SK-N-SH treated with all-trans-retinoic acid at 6 μM for 48 hours (cell line): ENCODE measurements around the gene ITPR3.

Experiments
- TOX ChIP-seq: fragments of 250-450 bp; sonication (Bioruptor Pico); IDR thresholded peaks from 2 replicates; pipeline ENCODE4 v1.8.0; 2021; ENCODE audit warnings: mild to moderate bottlenecking, moderate library complexity, borderline replicate concordance
- ZNF8 ChIP-seq: fragments of 450-650 bp; formaldehyde crosslinking; IDR thresholded peaks from 2 replicates; pipeline ENCODE4 v1.5.0; 2020; ENCODE audit warnings: mild to moderate bottlenecking, moderate library complexity
- TF ChIP-seq, protein P1 (sequence below): fragments of 250-450 bp; sonication (Bioruptor Pico); IDR thresholded peaks from 2 replicates; pipeline ENCODE4 v1.8.0; 2020; ENCODE audit warnings: mild to moderate bottlenecking, moderate library complexity, borderline replicate concordance

DNA sequence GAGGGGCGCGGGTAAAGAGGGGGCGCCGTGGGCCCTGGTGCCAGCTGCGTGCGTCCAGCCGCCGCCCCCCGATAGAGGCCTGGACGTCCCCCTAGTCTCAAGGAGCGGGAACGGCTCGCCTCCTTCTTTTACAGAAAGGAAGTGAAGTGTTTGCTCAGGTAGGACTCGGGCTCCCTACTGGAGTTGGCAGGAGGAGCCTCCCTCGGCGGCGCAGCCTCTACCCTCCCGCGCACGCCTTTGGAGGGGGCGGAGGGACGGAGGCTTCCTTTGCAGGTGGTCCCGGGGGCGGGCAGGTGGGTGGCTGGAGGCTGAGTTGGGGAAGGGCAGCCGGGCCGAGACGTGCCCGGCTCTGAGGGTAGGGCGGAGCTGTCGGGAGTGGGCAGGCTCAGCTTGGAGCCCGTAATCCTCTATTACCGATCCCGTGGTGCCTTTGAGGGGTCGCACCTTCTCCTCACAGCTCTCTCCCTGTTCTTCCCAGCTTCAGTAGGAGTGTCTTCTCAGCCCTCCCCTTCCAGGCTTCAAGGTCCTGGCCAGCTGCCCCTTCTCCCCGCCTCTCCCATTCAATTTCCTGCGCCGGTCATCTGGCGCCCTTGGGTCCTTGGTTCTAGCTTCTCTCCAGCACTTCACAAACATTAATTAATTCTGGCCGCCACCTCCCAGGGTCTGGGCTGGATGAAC lies 728 bp downstream of the ITPR3 start:
- no peak for TF ChIP-seq TOX (CRISPR knock-in tag)
- TF ChIP-seq, protein P1, sequence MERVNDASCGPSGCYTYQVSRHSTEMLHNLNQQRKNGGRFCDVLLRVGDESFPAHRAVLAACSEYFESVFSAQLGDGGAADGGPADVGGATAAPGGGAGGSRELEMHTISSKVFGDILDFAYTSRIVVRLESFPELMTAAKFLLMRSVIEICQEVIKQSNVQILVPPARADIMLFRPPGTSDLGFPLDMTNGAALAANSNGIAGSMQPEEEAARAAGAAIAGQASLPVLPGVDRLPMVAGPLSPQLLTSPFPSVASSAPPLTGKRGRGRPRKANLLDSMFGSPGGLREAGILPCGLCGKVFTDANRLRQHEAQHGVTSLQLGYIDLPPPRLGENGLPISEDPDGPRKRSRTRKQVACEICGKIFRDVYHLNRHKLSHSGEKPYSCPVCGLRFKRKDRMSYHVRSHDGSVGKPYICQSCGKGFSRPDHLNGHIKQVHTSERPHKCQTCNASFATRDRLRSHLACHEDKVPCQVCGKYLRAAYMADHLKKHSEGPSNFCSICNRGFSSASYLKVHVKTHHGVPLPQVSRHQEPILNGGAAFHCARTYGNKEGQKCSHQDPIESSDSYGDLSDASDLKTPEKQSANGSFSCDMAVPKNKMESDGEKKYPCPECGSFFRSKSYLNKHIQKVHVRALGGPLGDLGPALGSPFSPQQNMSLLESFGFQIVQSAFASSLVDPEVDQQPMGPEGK (CRISPR knock-in tag) = no peak
- no peak for TF ChIP-seq ZNF8 (CRISPR knock-in tag)
